K562 (cell line): ENCODE results near the gene ASGR2. TPM values are rescaled to one million over a fixed set of nuclear protein-coding genes. Genes with fewer than 3 reads are reported as not detected.

Experiments
- ARID1B ChIP-seq: fragments of 450-650 bp; IDR thresholded peaks from 2 replicates; pipeline ENCODE4 v1.6.1; 2016; ENCODE audit warnings: antibody characterized with exemption, mild to moderate bottlenecking, inconsistent platforms
- BACH1 ChIP-seq: fragments of 200-800 bp; sonication (Bioruptor generic); IDR thresholded peaks from 2 replicates; pipeline ENCODE4 v1.6.1; 2016; ENCODE audit warnings: missing genetic modification characterization, missing compliant biosample characterization
- CBFA2T3 ChIP-seq: fragments of 450-650 bp; IDR thresholded peaks from 2 replicates; pipeline ENCODE4 v1.6.1; 2017
- CBX5 ChIP-seq: IDR thresholded peaks from 2 replicates; pipeline ENCODE4 v1.6.1; 2014; ENCODE audit warnings: low read depth, borderline replicate concordance
- DPF2 ChIP-seq: fragments of 450-650 bp; IDR thresholded peaks from 2 replicates; pipeline ENCODE4 v1.6.1; 2016
- FOSL1 ChIP-seq: fragments of 200-800 bp; sonication (Bioruptor generic); conservative IDR thresholded peaks from 2 replicates; pipeline ENCODE4 v1.6.1; 2016; ENCODE audit warnings: missing genetic modification characterization, missing compliant biosample characterization
- GABPA ChIP-seq: fragments of 200-800 bp; sonication (Bioruptor generic); conservative IDR thresholded peaks from 2 replicates; pipeline ENCODE4 v1.6.1; 2016; ENCODE audit warnings: low read depth, missing genetic modification characterization, missing compliant biosample characterization
- GTF2B ChIP-seq: IDR thresholded peaks from 2 replicates; pipeline ENCODE4 v1.6.1; 2011; ENCODE audit not compliant: insufficient read length; ENCODE audit errors: extremely low read depth
- HDAC1 ChIP-seq, 2 experiments: fragments of 450-650 bp; IDR thresholded peaks; 2 replicates each; pipeline ENCODE4 v1.6.1; 2016 to 2017; ENCODE audit warnings: inconsistent platforms in 1 of 2, mild to moderate bottlenecking in 1 of 2, moderate library complexity in 1 of 2
- HMBOX1 ChIP-seq: sonication (generic); IDR thresholded peaks from 2 replicates; pipeline ENCODE4 v1.6.1; 2016
- HSF4 ChIP-seq: fragments of 250-450 bp; sonication (Bioruptor Pico); IDR thresholded peaks from 2 replicates; pipeline ENCODE4 v2.1.2; 2022; ENCODE audit warnings: mild to moderate bottlenecking, moderate library complexity, borderline replicate concordance
- JUN ChIP-seq, 2 experiments: sonication (generic) in 1 of 2; formaldehyde crosslinking in 1 of 2; IDR thresholded peaks; 2 replicates each; pipeline versions ENCODE4 v1.6.1 to v1.8.0; 2012 to 2022; ENCODE audit warnings: borderline replicate concordance in 2 of 2, mild to moderate bottlenecking in 2 of 2, improper control_type of control experiment in 1 of 2, low read depth in 1 of 2, low read length in 1 of 2, missing genetic modification reagents in 1 of 2
- KDM1A ChIP-seq, 2 experiments: fragments of 450-650 bp; IDR thresholded peaks; 2 replicates each; pipeline ENCODE4 v1.6.1; 2016; ENCODE audit warnings: mild to moderate bottlenecking in 2 of 2
- MTA2 ChIP-seq: fragments of 450-650 bp; IDR thresholded peaks from 2 replicates; pipeline ENCODE4 v1.6.1; 2016; ENCODE audit warnings: low read depth
- NCOA1 ChIP-seq: fragments of 450-650 bp; IDR thresholded peaks from 2 replicates; pipeline ENCODE4 v1.6.1; 2016; ENCODE audit warnings: low read depth
- NCOR1 ChIP-seq: fragments of 450-650 bp; IDR thresholded peaks from 2 replicates; pipeline ENCODE4 v1.6.1; 2016; ENCODE audit warnings: mild to moderate bottlenecking, moderate library complexity
- NR2C2 ChIP-seq, 2 experiments: fragments of 200-800 bp in 1 of 2; sonication (Bioruptor generic) in 1 of 2; sonication (generic) in 1 of 2; formaldehyde crosslinking in 1 of 2; IDR thresholded peaks; 2 replicates each; pipeline versions ENCODE4 v1.6.1 to v1.8.0; 2016 to 2022; ENCODE audit warnings: mild to moderate bottlenecking in 1 of 2, missing compliant biosample characterization in 1 of 2, missing genetic modification characterization in 1 of 2, missing genetic modification reagents in 1 of 2
- SMARCE1 ChIP-seq: fragments of 450-650 bp; IDR thresholded peaks from 2 replicates; pipeline ENCODE4 v1.7.1; 2016; ENCODE audit warnings: mild to moderate bottlenecking
- SOX6 ChIP-seq: fragments of 450-650 bp; IDR thresholded peaks from 2 replicates; pipeline ENCODE4 v1.6.1; 2014; ENCODE audit warnings: mild to moderate bottlenecking
- SUPT5H ChIP-seq: fragments of 450-650 bp; IDR thresholded peaks from 2 replicates; pipeline ENCODE4 v1.6.1; 2016
- TAL1 ChIP-seq: fragments of 450-650 bp; IDR thresholded peaks from 2 replicates; pipeline ENCODE4 v1.6.1; 2016; ENCODE audit warnings: mild to moderate bottlenecking
- TEAD4 ChIP-seq, 2 experiments: sonication (generic) in 1 of 2; formaldehyde crosslinking in 1 of 2; IDR thresholded peaks; 2 replicates each; pipeline versions ENCODE4 v1.6.1 to v1.8.0; 2012 to 2022; ENCODE audit warnings: borderline replicate concordance in 1 of 2, inconsistent platforms in 1 of 2, low read length in 1 of 2, mild to moderate bottlenecking in 1 of 2, missing genetic modification reagents in 1 of 2
- TRIM24 ChIP-seq, 2 experiments: fragments of 450-650 bp; IDR thresholded peaks; 2 replicates each; pipeline ENCODE4 v1.6.1; 2016
- ZBTB1 ChIP-seq: sonication (generic); formaldehyde crosslinking; IDR thresholded peaks from 2 replicates; pipeline ENCODE4 v1.8.1; 2023; ENCODE audit warnings: missing genetic modification reagents, low read depth, mild to moderate bottlenecking, borderline replicate concordance
- ZEB2 ChIP-seq: fragments of 450-650 bp; IDR thresholded peaks from 2 replicates; pipeline ENCODE4 v1.6.1; 2016
- ZKSCAN3 ChIP-seq: fragments of 250-450 bp; sonication (Bioruptor Pico); IDR thresholded peaks from 2 replicates; pipeline ENCODE4 v1.4.0; 2020
- ZNF12 ChIP-seq: sonication (generic); formaldehyde crosslinking; IDR thresholded peaks from 2 replicates; pipeline ENCODE4 v1.4.0; 2020; ENCODE audit warnings: mild to moderate bottlenecking, missing genetic modification reagents
- ZNF134 ChIP-seq: fragments of 250-450 bp; sonication (Bioruptor Pico); conservative IDR thresholded peaks from 2 replicates; pipeline ENCODE4 v1.4.0; 2020
- ZNF3 ChIP-seq: fragments of 250-450 bp; sonication (Bioruptor Pico); IDR thresholded peaks from 2 replicates; pipeline ENCODE4 v1.5.0; 2021; ENCODE audit warnings: mild to moderate bottlenecking, moderate library complexity
- ZNF384 ChIP-seq: IDR thresholded peaks from 2 replicates; pipeline ENCODE4 v1.6.1; 2012; ENCODE audit warnings: low read depth, low read length, improper control_type of control experiment
- polyA plus RNA-seq, 8 experiments: library from polyadenylated mRNA; depleted of rRNA in 4 of 8; stranded (reverse) in 5 of 8; unstranded in 3 of 8; fragments of >200 nt; fragmentation: Nextera tagmentation in 2 of 8; fragmentation: Illumina TruSeq in 1 of 8; extraction: Ambion mirVana in 2 of 8; extraction: Trizol in 1 of 8; gene quantifications; 2 replicates each; pipeline versions ENCODE4 v1.2.1 to v1.2.3, GENCODE V29; 2011 to 2014; ENCODE audit warnings: inconsistent platforms in 1 of 8, missing spikeins in 1 of 8
- total RNA-seq, 7 experiments: library from RNA; depleted of rRNA in 6 of 7; stranded (reverse); fragments of >200 nt in 6 of 7; fragmentation: Illumina TruSeq in 2 of 7; extraction: Trizol in 2 of 7; gene quantifications; 2 replicates each; pipeline versions ENCODE4 v1.2.1 to v1.2.3, GENCODE V29; 2011 to 2021; ENCODE audit warnings: low replicate concordance in 1 of 7

ASGR2 gene
- total and polyA plus RNA-seq, 9 of the 15 experiments (the other 6 are each of a cell fraction or from before 2014, with no cell fraction given), result not detected

- TF ChIP-seq NR2C2 (CRISPR knock-in tag; IDR thresholded peaks at IDR 0.05) (no peak), NR2C2 (tag; IDR thresholded peaks at IDR 0.05) (peak; percentile 49; the same call in 1 of the 2 replicates), CBFA2T3 (peak; percentile 90), NCOR1 (peak; percentile 12; the same call in 1 of the 2 replicates), KDM1A (IDR thresholded peaks at IDR 0.05) (peak; percentile 61 to 75), FOSL1 (peak; percentile 93), SMARCE1 (peak; percentile 50; the same call in 1 of the 2 replicates), CBX5 (no peak), ZNF3 (CRISPR knock-in tag) (no peak), HMBOX1 (peak; percentile 44; the same call in 1 of the 2 replicates), TRIM24 (IDR thresholded peaks at IDR 0.05) (peak; percentile 53 to 66), GABPA (tag) (peak; percentile 36; the same call in 1 of the 2 replicates), MTA2 (0 out of 2 replicates have a peak, but pooled peaks have one; percentile 24), ZKSCAN3 (CRISPR knock-in tag) (no peak), ARID1B (peak; percentile 81), SOX6 (peak; percentile 53; the same call in 1 of the 2 replicates), ZNF384 (peak; percentile 81), ZBTB1 (peak; percentile 55; the same call in 1 of the 2 replicates), ZNF12 (CRISPR knock-in tag) (peak; percentile 92), HDAC1 (IDR thresholded peaks at IDR 0.05) (0 out of 4 replicates have a peak, but pooled peaks of 1 of the 2 experiments have one; percentile 32), GTF2B (no peak), TEAD4 (IDR thresholded peaks at IDR 0.05; ENCODE audit: low read length) (peak; percentile 67), TEAD4 (CRISPR knock-in tag; IDR thresholded peaks at IDR 0.05; ENCODE audit: borderline replicate concordance) (no peak), JUN (IDR thresholded peaks at IDR 0.05; ENCODE audit: borderline replicate concordance, low read depth, low read length) (0 out of 2 replicates have a peak, but pooled peaks have one; percentile 27), JUN (CRISPR knock-in tag; IDR thresholded peaks at IDR 0.05; ENCODE audit: borderline replicate concordance) (no peak), BACH1 (0 out of 2 replicates have a peak, but pooled peaks have one; percentile 37), SUPT5H (no peak), NCOA1 (no peak), TAL1 (peak; percentile 50), ZNF134 (CRISPR knock-in tag) (no peak), HSF4 (CRISPR knock-in tag) (no peak), ZEB2 (0 out of 2 replicates have a peak, but pooled peaks have one; percentile 58), DPF2 (peak; percentile 61)
These were observed 54.3 kb downstream of the ASGR2 start (continued) for GRCh38 chr17:7060165-7060891.
